Trophoblast cell (in vitro differentiated cells and primary cell): Measurements from ENCODE around the gene RASAL2.

Source experiments
- DNase-seq, 2 donors: peaks; one replicate each; pipeline ENCODE4 v3.0.0-alpha.2; 2016
- H2AFZ ChIP-seq: 2 replicates; pipeline ENCODE4 v1.6.1; 2013; ENCODE audit warnings: low read length, moderate library complexity, mild to moderate bottlenecking; ENCODE audit not compliant: insufficient read depth, poor library complexity
- H2AK5ac ChIP-seq: 2 replicates; pipeline ENCODE4 v1.6.1; 2013; ENCODE audit warnings: mild to moderate bottlenecking, low read length
- H2BK120ac ChIP-seq: 2 replicates; pipeline ENCODE4 v1.6.1; 2013; ENCODE audit warnings: low read length, mild to moderate bottlenecking, moderate library complexity; ENCODE audit not compliant: insufficient read depth, poor library complexity
- H2BK12ac ChIP-seq: 2 replicates; pipeline ENCODE4 v1.6.1; 2013; ENCODE audit warnings: mild to moderate bottlenecking, low read length, moderate library complexity
- H2BK5ac ChIP-seq: 2 replicates; pipeline ENCODE4 v1.6.1; 2013; ENCODE audit warnings: low read length, low read depth, moderate library complexity, mild to moderate bottlenecking; ENCODE audit not compliant: poor library complexity
- H3K14ac ChIP-seq: 2 replicates; pipeline ENCODE4 v1.6.1; 2013; ENCODE audit warnings: mild to moderate bottlenecking, low read length
- H3K18ac ChIP-seq: 2 replicates; pipeline ENCODE4 v1.6.1; 2013; ENCODE audit warnings: mild to moderate bottlenecking, low read length
- H3K23ac ChIP-seq: 2 replicates; pipeline ENCODE4 v1.6.1; 2013; ENCODE audit warnings: low read length
- H3K27ac ChIP-seq: 2 replicates; pipeline ENCODE4 v1.5.1; 2013; ENCODE audit warnings: low read depth, mild to moderate bottlenecking, inconsistent platforms, low read length, moderate library complexity
- H3K27me3 ChIP-seq: 2 replicates; pipeline ENCODE4 v1.6.1; 2013; ENCODE audit warnings: inconsistent platforms, mild to moderate bottlenecking, low read length, moderate library complexity; ENCODE audit not compliant: insufficient read depth
- H3K36me3 ChIP-seq, 2 experiments: 1 replicate in 1 of 2; 2 replicates in 1 of 2; pipeline ENCODE4 v1.6.1; 2013; ENCODE audit warnings: low read length in 2 of 2, mild to moderate bottlenecking in 2 of 2, moderate library complexity in 1 of 2; ENCODE audit not compliant: insufficient read depth in 2 of 2, control insufficient read depth in 1 of 2
- H3K4ac ChIP-seq: 2 replicates; pipeline ENCODE4 v1.6.1; 2013; ENCODE audit warnings: low read depth, mild to moderate bottlenecking, low read length, moderate library complexity
- H3K4me1 ChIP-seq, 2 experiments: 1 replicate in 1 of 2; 2 replicates in 1 of 2; pipeline ENCODE4 v1.6.1; 2013; ENCODE audit warnings: low read length in 2 of 2, mild to moderate bottlenecking in 2 of 2, moderate library complexity in 1 of 2; ENCODE audit not compliant: insufficient read depth in 2 of 2, control insufficient read depth in 1 of 2
- H3K4me2 ChIP-seq: 2 replicates; pipeline ENCODE4 v1.6.1; 2013; ENCODE audit warnings: inconsistent platforms, mild to moderate bottlenecking, low read length, moderate library complexity
- H3K4me3 ChIP-seq: 2 replicates; pipeline ENCODE4 v1.5.1; 2013; ENCODE audit warnings: mild to moderate bottlenecking, low read depth, low read length, inconsistent platforms
- H3K79me1 ChIP-seq: one replicate; pipeline ENCODE4 v1.6.1; 2013; ENCODE audit warnings: low read length
- H3K79me2 ChIP-seq: 2 replicates; pipeline ENCODE4 v1.6.1; 2013; ENCODE audit warnings: low read length, mild to moderate bottlenecking; ENCODE audit not compliant: control insufficient read depth, insufficient read depth, poor library complexity
- H3K9ac ChIP-seq: 2 replicates; pipeline ENCODE4 v1.6.1; 2013; ENCODE audit warnings: mild to moderate bottlenecking, low read length
- H3K9me3 ChIP-seq: 2 replicates; pipeline ENCODE4 v1.6.1; 2013; ENCODE audit warnings: low read depth, mild to moderate bottlenecking, control low read depth, inconsistent platforms, low read length; ENCODE audit not compliant: insufficient read depth
- H4K12ac ChIP-seq: 2 replicates; pipeline ENCODE4 v1.6.1; 2013; ENCODE audit warnings: low read depth, mild to moderate bottlenecking, low read length, moderate library complexity
- H4K8ac ChIP-seq: 2 replicates; pipeline ENCODE4 v1.6.1; 2013; ENCODE audit warnings: low read depth, mild to moderate bottlenecking, low read length, moderate library complexity
- H4K91ac ChIP-seq: one replicate; pipeline ENCODE4 v1.6.1; 2013; ENCODE audit warnings: low read depth, mild to moderate bottlenecking, low read length, moderate library complexity
- WGBS: extraction: QIAGEN DNeasy Blood & Tissue Kit; methylation state at CpG from one replicate; pipeline ENCODE4 v1.1.7; 2013; ENCODE audit warnings: missing lambda C conversion rate; ENCODE audit not compliant: insufficient read length, insufficient coverage; ENCODE audit errors: extremely low coverage; 5-methylcytosine and 5-hydroxymethylcytosine counted together

RASAL2 gene

GRCh38 chr1:178472531-178472930 lies 378.6 kb downstream of the RASAL2 start:
- no peak overlapping the region for H4K91ac ChIP-seq
- no peak overlapping the region for H3K23ac ChIP-seq
- no peak overlapping the region for H3K4me3 ChIP-seq
- no peaks in the 10 kb centered on the region for H3K79me1 ChIP-seq
- H2AFZ ChIP-seq, result no peak overlapping the region
- H3K14ac ChIP-seq, result no peak overlapping the region
- H3K4ac ChIP-seq, result no peak overlapping the region
- no peak overlapping the region for H2BK12ac ChIP-seq
- no peak overlapping the region for H2BK5ac ChIP-seq
- no peaks in the 10 kb centered on the region for H3K27me3 ChIP-seq
- no peak overlapping the region for H3K4me2 ChIP-seq
- peaks cover 5 to 19% of the 10 kb centered on the region in 2 experiments for H3K36me3 ChIP-seq
- H3K79me2 ChIP-seq, result no peaks in the 10 kb centered on the region
- no peak overlapping the region for H3K9ac ChIP-seq
- no peak overlapping the region for H2AK5ac ChIP-seq
- no peak overlapping the region for H3K27ac ChIP-seq
- no peaks in the 10 kb centered on the region for H3K9me3 ChIP-seq
- H3K4me1 ChIP-seq, result peaks cover 0 to 2% of the 10 kb centered on the region in 2 experiments
- no peak overlapping the region for H2BK120ac ChIP-seq
- no peak for DNase-seq
- H4K8ac ChIP-seq, result no peak overlapping the region
- no peak overlapping the region for H3K18ac ChIP-seq
- no peak overlapping the region for H4K12ac ChIP-seq

- WGBS, result no CpG with 5 or more reads among the region's 4 CpGs
These were observed 383.5 kb downstream of the RASAL2 start for GRCh38 chr1:178477373-178477772.

GRCh38 chr1:178477841-178478240 lies 383.9 kb downstream of the RASAL2 start:
- H3K27ac ChIP-seq, result no peak overlapping the region
- no peaks in the 10 kb centered on the region for H3K79me2 ChIP-seq
- H3K23ac ChIP-seq, result no peak overlapping the region
- H4K91ac ChIP-seq, result no peak overlapping the region
- H2BK12ac ChIP-seq, result no peak overlapping the region
- H2BK120ac ChIP-seq, result no peak overlapping the region
- no peak overlapping the region for H3K18ac ChIP-seq
- no peaks in the 10 kb centered on the region for H3K79me1 ChIP-seq
- no CpG with 5 or more reads among the region's 1 CpG for WGBS
- H2AK5ac ChIP-seq, result no peak overlapping the region
- H3K4me1 ChIP-seq, result no peaks in the 10 kb centered on the region
- no peak overlapping the region for H3K4ac ChIP-seq
- no peak for DNase-seq
- no peaks in the 10 kb centered on the region for H3K9me3 ChIP-seq
- H2BK5ac ChIP-seq, result no peak overlapping the region
- no peak overlapping the region for H4K12ac ChIP-seq
- H2AFZ ChIP-seq, result no peak overlapping the region
- peaks cover 3 to 12% of the 10 kb centered on the region in 2 experiments for H3K36me3 ChIP-seq
- H3K27me3 ChIP-seq, result no peaks in the 10 kb centered on the region
- no peak overlapping the region for H3K4me2 ChIP-seq
- no peak overlapping the region for H3K14ac ChIP-seq
- no peak overlapping the region for H3K4me3 ChIP-seq
- no peak overlapping the region for H3K9ac ChIP-seq
- H4K8ac ChIP-seq, result no peak overlapping the region

More at GRCh38 chr1:178477373-178477772, 383.5 kb downstream of the RASAL2 start:
- H4K12ac ChIP-seq, result no peak overlapping the region
- H3K4me2 ChIP-seq, result no peak overlapping the region
- no peaks in the 10 kb centered on the region for H3K9me3 ChIP-seq
- no peak overlapping the region for H2BK12ac ChIP-seq
- no peaks in the 10 kb centered on the region for H3K4me1 ChIP-seq
- H2AK5ac ChIP-seq, result no peak overlapping the region
- no peak overlapping the region for H3K4me3 ChIP-seq
- H3K23ac ChIP-seq, result no peak overlapping the region
- H2BK5ac ChIP-seq, result no peak overlapping the region
- no peak overlapping the region for H2BK120ac ChIP-seq
- H3K27me3 ChIP-seq, result no peaks in the 10 kb centered on the region
- no peak overlapping the region for H3K27ac ChIP-seq
- DNase-seq, result no peak
- peaks cover 3 to 14% of the 10 kb centered on the region in 2 experiments for H3K36me3 ChIP-seq
- no peak overlapping the region for H4K91ac ChIP-seq
- no peak overlapping the region for H2AFZ ChIP-seq
- no peak overlapping the region for H4K8ac ChIP-seq
- H3K9ac ChIP-seq, result no peak overlapping the region
- no peaks in the 10 kb centered on the region for H3K79me1 ChIP-seq
- no peak overlapping the region for H3K14ac ChIP-seq
- no peaks in the 10 kb centered on the region for H3K79me2 ChIP-seq
- no peak overlapping the region for H3K18ac ChIP-seq
- no peak overlapping the region for H3K4ac ChIP-seq

GRCh38 chr1:178483251-178483957 lies 389.5 kb downstream of the RASAL2 start:
- Histone ChIP-seq H3K9me3 (no peaks in the 10 kb centered on the region), H3K27me3 (no peaks in the 10 kb centered on the region), H2BK5ac (no peak overlapping the region), H2BK120ac (no peak overlapping the region), H3K4me2 (no peak overlapping the region), H3K4me1 (no peaks in the 10 kb centered on the region), H2AK5ac (no peak overlapping the region), H2BK12ac (no peak overlapping the region), H4K12ac (no peak overlapping the region), H3K36me3 (peaks cover 0 to 5% of the 10 kb centered on the region in 2 experiments), H3K4me3 (no peak overlapping the region), H4K91ac (no peak overlapping the region), H3K9ac (no peak overlapping the region), H3K4ac (no peak overlapping the region), H3K27ac (no peak overlapping the region), H4K8ac (no peak overlapping the region), H3K23ac (no peak overlapping the region), H2AFZ (no peak overlapping the region), H3K79me2 (no peaks in the 10 kb centered on the region), H3K79me1 (no peaks in the 10 kb centered on the region), H3K14ac (no peak overlapping the region), H3K18ac (no peak overlapping the region)
- no CpG with 5 or more reads among the region's 5 CpGs for WGBS
- no peak for DNase-seq
